Measurements from ENCODE around the gene SASH1.

- no peak for TF ChIP-seq POLR2A (IDR thresholded peaks at IDR 0.05)
- no peak for TF ChIP-seq CTCF (IDR thresholded peaks at IDR 0.05)
These were observed 230.2 kb downstream of the SASH1 start for GRCh38 chr6:148572676-148573335.

Data from tibial nerve (tissue), 3 donors.